GM12872 (cell line): Measurements from ENCODE around the gene VRK3.

Source experiments
- TF ChIP-seq, protein P1 (sequence below): IDR thresholded peaks from 3 replicates; pipeline ENCODE4 v1.5.1; 2011; ENCODE audit warnings: low read depth, mild to moderate bottlenecking, low read length, moderate library complexity; ENCODE audit not compliant: insufficient read depth

Gene VRK3

DNA sequence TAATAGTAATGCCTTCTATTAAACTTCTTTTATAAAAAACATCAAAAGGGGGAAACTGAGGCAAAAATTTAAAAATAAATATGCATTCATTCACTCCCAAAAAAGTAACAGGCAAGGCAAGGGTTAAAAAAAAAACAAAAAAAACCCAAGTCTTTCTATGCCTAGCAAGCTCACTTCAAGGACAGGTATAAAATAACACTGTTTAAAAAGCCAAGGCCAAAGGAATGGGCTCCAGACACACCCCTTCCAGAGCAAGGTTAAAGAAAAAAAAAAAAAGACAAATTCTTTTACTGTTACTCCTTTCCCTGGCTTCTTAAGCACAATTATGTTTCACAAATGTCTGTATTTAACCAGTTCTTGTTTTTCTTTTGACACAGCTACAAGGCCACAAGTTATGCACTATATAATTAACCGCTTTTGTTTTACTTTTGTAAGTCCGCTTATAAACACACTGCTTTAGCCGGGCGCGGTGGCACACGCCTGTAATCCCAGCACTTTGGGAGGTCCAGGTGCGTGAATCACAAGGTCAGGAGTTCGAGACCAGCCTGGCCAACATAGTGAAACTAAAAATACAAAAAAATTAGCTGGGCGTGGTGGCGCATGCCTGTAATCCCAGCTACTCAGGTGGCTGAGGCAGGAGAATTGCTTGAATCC lies 67.8 kb downstream of the VRK3 start:
- TF ChIP-seq, protein P1, sequence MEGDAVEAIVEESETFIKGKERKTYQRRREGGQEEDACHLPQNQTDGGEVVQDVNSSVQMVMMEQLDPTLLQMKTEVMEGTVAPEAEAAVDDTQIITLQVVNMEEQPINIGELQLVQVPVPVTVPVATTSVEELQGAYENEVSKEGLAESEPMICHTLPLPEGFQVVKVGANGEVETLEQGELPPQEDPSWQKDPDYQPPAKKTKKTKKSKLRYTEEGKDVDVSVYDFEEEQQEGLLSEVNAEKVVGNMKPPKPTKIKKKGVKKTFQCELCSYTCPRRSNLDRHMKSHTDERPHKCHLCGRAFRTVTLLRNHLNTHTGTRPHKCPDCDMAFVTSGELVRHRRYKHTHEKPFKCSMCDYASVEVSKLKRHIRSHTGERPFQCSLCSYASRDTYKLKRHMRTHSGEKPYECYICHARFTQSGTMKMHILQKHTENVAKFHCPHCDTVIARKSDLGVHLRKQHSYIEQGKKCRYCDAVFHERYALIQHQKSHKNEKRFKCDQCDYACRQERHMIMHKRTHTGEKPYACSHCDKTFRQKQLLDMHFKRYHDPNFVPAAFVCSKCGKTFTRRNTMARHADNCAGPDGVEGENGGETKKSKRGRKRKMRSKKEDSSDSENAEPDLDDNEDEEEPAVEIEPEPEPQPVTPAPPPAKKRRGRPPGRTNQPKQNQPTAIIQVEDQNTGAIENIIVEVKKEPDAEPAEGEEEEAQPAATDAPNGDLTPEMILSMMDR: no peak

DNA sequence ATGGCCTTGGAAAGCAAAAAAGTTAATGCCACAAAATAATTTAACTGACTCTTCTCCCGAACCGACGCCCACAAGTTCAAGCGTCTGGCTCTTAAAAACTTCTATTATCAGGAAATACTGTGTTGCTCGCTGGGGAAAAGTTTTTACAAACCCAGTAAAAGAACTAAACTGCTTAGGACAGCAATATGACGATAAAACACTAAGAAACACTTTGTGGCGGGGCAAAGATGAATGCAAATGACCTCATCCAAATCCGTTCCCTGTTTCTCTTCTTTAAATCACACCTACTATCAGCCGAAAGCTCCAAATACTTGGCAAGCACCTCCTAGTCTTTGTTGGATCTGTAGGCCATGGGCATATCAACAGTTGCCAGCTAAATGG lies 69.1 kb downstream of the VRK3 start:
- TF ChIP-seq, protein P1: no peak

DNA sequence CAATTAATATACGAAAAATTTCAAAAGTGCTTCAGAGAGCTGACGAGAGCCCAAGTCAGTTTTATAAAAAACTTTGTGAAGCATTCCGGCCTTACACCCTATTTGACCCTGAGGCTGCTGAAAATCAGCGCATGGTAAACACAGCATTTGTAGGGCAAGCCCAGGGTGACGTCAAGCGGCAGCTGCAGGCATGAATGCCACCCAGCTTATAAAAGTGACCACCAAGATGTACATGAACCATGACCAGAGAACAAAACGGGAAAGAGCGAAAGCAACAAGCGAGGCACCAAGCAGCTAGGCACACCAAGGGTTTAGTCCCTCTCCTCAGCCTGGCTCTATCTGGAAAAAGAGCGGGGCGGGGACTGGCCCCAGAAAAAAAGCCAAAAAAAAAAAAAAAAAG lies 70.2 kb downstream of the VRK3 start:
- TF ChIP-seq, protein P1: no peak

DNA sequence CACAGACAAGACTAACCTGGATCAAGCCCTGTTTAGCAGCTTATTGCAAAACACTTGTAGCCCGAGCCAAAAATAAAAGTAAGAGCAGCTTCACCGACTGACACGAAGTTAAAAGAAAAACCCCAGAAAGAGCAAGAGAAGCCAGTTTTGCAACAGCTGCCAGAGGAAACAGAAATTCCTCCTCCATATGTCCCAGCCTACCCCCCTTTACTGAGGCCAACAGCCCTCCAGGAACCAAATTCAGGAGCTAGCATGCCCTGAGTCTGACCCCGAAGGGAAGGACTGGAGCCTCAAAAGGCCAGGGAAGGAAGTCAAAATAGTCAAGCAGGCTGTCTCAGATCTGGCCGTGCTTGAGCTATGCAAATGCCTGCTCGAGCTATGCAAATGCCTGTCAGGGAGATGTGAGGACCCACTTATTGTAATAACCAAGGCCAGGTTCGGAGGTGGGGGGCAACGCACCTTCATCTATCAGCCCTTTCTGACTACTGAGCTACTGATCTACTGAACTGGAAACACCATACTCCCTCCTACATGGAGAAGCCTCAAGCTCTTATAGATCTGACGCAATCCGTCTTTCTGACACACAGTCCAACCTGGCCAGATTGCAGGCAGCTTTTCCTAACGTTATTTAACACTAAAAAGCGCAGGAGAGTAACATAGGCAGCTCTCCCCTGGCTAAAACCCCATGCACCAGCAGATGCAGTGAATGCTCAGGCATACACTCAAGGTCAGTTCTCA lies 70.9 kb downstream of the VRK3 start:
- TF ChIP-seq, protein P1: no peak

- TF ChIP-seq, protein P1: no peak
Observed at GRCh38 chr19:49953416-49953815, 71.8 kb downstream of the VRK3 start.

DNA sequence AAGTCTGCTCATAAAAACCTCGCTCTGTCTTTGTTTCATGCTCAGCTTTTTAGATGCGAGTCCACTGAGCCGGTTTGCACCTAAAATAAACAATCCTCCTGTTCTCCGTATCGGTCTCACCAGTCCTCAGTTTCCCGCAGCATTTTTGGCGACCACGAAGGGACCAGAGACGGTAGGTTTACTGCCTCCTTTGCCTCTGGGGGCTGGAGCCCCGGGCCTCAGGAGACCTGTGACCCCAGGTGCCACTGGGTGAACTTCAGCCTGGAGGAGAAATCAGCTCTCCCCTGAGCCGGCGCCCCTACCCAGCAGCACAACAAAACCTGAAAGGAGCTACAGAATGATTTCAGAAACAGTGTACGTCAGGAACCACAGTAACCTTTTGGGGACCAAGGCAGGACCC lies 72.3 kb downstream of the VRK3 start:
- TF ChIP-seq, protein P1: no peak

DNA sequence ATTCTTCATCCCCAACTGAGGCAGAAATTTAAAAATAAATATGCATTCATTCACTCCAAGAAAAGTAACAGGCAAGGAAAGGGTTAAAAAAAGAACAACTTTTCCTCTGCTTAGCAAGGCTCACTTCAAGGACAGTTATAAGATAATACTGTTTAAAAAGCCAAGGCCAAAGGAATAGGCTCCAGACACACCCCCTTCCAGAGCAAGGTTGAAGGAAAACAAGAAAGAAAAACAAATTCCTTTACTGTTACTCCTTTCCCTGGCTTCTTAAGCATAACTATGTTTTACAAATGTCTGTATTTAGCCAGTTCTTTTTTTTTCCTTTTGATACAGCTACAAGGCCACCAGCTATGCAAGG lies 72.7 kb downstream of the VRK3 start:
- TF ChIP-seq, protein P1: no peak
